IPS DF 6.9 (cell line): Measurements from ENCODE around the gene PIWIL1.

Experiments used
- DNase-seq: peaks from one replicate; pipeline ENCODE4 v3.0.0-alpha.2; 2013; ENCODE audit warnings: low read depth, low spot score
- H3K27ac ChIP-seq: one replicate; pipeline ENCODE4 v1.5.1; 2013; ENCODE audit warnings: low read length, control low read depth
- H3K27me3 ChIP-seq: 2 replicates; pipeline ENCODE4 v1.6.1; 2013; ENCODE audit warnings: mild to moderate bottlenecking, low read length; ENCODE audit not compliant: control insufficient read depth, insufficient read depth
- H3K36me3 ChIP-seq: 2 replicates; pipeline ENCODE4 v1.6.1; 2013; ENCODE audit warnings: low read length; ENCODE audit not compliant: control insufficient read depth, insufficient read depth
- H3K4me1 ChIP-seq: 2 replicates; pipeline ENCODE4 v1.6.1; 2013; ENCODE audit warnings: low read length; ENCODE audit not compliant: control insufficient read depth, insufficient read depth
- H3K4me3 ChIP-seq: 2 replicates; pipeline ENCODE4 v1.5.1; 2013; ENCODE audit warnings: mild to moderate bottlenecking, low read length
- H3K9me3 ChIP-seq: 2 replicates; pipeline ENCODE4 v1.6.1; 2013; ENCODE audit warnings: low read length, inconsistent platforms; ENCODE audit not compliant: control insufficient read depth, insufficient read depth
- WGBS: extraction: QIAGEN DNeasy Blood & Tissue Kit; methylation state at CpG from one replicate; pipeline ENCODE4 v1.1.7; 2013; ENCODE audit warnings: mixed read lengths, missing lambda C conversion rate; ENCODE audit not compliant: insufficient read length, insufficient coverage; 5-methylcytosine and 5-hydroxymethylcytosine counted together

The PIWIL1 gene

GRCh38 chr12:130307859-130308258 lies 29.8 kb upstream of the PIWIL1 start:
- DNase-seq: no peak
- no peak overlapping the region for H3K27ac ChIP-seq
- WGBS: no CpG with 5 or more reads among the region's 14 CpGs
- H3K4me1 ChIP-seq: no peaks in the 10 kb centered on the region
- H3K27me3 ChIP-seq: no peaks in the 10 kb centered on the region
- no peaks in the 10 kb centered on the region for H3K36me3 ChIP-seq
- H3K4me3 ChIP-seq: no peak overlapping the region
- H3K9me3 ChIP-seq: peaks cover 20% of the 10 kb centered on the region

DNA sequence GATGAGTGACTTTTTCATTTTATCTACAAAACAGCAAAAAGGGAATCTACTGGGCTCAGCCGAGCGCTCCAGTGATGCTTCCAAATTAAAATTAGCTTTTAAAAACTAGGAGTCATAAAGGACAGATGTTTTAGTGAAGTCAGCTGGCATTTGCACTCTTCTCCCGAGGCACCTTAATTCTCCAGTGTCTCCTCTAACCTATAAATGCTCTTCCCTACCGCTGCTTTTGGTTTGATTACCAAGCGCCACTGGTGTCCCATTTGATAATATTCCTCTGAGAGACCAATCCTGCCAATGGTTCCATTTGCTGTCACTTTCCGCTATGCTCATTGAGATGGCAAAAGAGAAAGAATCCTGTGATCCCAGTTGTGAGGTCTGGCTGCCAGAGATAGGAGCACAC lies 29.3 kb upstream of the PIWIL1 start:
- H3K9me3 ChIP-seq: peaks cover 22% of the 10 kb centered on the region
- no peak overlapping the region for H3K4me3 ChIP-seq
- H3K4me1 ChIP-seq: no peaks in the 10 kb centered on the region
- no peak for DNase-seq
- no peak overlapping the region for H3K27ac ChIP-seq
- no peaks in the 10 kb centered on the region for H3K36me3 ChIP-seq
- WGBS: no CpG with 5 or more reads among the region's 6 CpGs
- no peaks in the 10 kb centered on the region for H3K27me3 ChIP-seq

GRCh38 chr12:130316251-130316650 lies 21.4 kb upstream of the PIWIL1 start:
- H3K9me3 ChIP-seq: peaks cover 20% of the 10 kb centered on the region
- no CpG with 5 or more reads among the region's 3 CpGs for WGBS
- H3K4me3 ChIP-seq: no peak overlapping the region
- H3K27ac ChIP-seq: no peak overlapping the region
- no peaks in the 10 kb centered on the region for H3K4me1 ChIP-seq
- no peaks in the 10 kb centered on the region for H3K36me3 ChIP-seq
- no peak for DNase-seq
- H3K27me3 ChIP-seq: no peaks in the 10 kb centered on the region

GRCh38 chr12:130320536-130320935 lies 17.2 kb upstream of the PIWIL1 start:
- WGBS: no CpG with 5 or more reads among the region's 2 CpGs
- H3K9me3 ChIP-seq: peaks cover 13% of the 10 kb centered on the region

GRCh38 chr12:130322263-130322662 lies 15.4 kb upstream of the PIWIL1 start:
- H3K9me3 ChIP-seq: peaks cover 12% of the 10 kb centered on the region
- no peaks in the 10 kb centered on the region for H3K27me3 ChIP-seq
- no peaks in the 10 kb centered on the region for H3K36me3 ChIP-seq
- no peak for DNase-seq
- H3K27ac ChIP-seq: no peak overlapping the region
- WGBS: no CpG with 5 or more reads among the region's 3 CpGs
- H3K4me1 ChIP-seq: no peaks in the 10 kb centered on the region
- no peak overlapping the region for H3K4me3 ChIP-seq

More at GRCh38 chr12:130320536-130320935, 17.2 kb upstream of the PIWIL1 start:
- H3K36me3 ChIP-seq: no peaks in the 10 kb centered on the region
- H3K27ac ChIP-seq: no peak overlapping the region
- H3K4me3 ChIP-seq: no peak overlapping the region
- DNase-seq: no peak
- H3K27me3 ChIP-seq: no peaks in the 10 kb centered on the region
- H3K4me1 ChIP-seq: no peaks in the 10 kb centered on the region

DNA sequence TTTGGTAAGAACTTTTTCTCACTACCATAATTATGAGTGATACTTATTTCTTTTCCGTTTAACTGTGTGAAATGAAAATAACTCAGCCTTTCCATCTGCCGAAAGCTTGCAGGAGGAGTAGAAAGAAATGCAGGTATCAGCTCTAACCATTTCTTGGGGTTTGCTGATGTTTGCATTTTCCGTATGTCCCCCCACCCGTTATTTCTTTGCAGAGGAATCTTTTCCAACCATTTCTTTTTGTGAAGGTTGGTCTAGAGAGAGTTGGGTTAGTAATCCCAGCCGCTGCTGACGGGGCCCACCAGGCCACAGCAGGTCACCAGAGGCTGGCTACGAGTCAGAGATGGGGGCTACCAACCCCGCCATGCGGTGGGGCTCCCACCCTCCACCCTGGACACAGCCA lies 7.0 kb upstream of the PIWIL1 start:
- no peak overlapping the region for H3K27ac ChIP-seq
- no peak for DNase-seq
- no peaks in the 10 kb centered on the region for H3K36me3 ChIP-seq
- no peak overlapping the region for H3K4me3 ChIP-seq
- H3K27me3 ChIP-seq: no peaks in the 10 kb centered on the region
- no CpG with 5 or more reads among the region's 9 CpGs for WGBS
- H3K4me1 ChIP-seq: no peaks in the 10 kb centered on the region
- H3K9me3 ChIP-seq: peaks cover 18% of the 10 kb centered on the region

DNA sequence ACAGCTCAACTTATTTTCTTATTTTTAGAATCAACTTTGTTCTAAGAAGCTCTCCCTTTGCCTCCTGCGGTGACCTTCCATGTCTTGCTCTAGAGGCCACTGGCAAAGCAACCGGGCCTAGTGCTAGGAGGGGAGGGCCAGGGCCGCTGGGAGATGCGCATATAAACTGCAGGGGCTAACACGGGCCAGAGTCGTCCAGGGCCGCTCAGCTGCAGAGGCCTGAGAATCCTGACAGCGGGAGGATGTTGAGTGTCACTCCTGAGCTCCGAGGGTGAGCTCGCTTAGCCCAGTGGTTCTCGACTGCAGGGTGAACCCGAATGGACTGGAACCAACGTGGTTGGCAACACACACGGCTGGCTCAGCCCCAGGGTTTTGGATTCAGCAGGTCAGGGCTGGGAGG lies 6.5 kb upstream of the PIWIL1 start:
- Histone ChIP-seq H3K9me3 (peaks cover 18% of the 10 kb centered on the region), H3K4me1 (no peaks in the 10 kb centered on the region), H3K27ac (no peak overlapping the region), H3K36me3 (no peaks in the 10 kb centered on the region), H3K27me3 (no peaks in the 10 kb centered on the region), H3K4me3 (no peak overlapping the region)
- no CpG with 5 or more reads among the region's 14 CpGs for WGBS
- DNase-seq: no peak

DNA sequence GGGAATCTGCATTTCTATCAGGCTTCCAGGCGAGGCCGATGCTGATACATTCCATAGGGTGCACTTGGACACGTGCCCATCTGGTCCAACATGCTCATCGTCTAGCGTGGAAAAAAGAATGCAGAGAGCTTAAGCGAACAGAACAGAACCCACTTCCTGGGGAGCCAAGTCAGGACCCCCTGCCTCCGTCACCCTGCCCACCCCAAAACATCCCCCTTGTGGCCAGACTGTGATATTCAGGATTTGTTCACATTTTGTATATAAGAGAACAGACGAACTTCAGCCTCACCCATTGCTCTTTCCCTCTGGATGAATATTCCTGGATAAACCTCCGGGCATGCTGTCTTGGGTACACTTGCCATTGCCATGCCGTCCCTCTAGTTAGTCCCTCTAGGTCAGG lies 4.3 kb upstream of the PIWIL1 start:
- DNase-seq: no peak
- no peak overlapping the region for H3K4me3 ChIP-seq
- H3K27me3 ChIP-seq: no peaks in the 10 kb centered on the region
- no peaks in the 10 kb centered on the region for H3K4me1 ChIP-seq
- no peaks in the 10 kb centered on the region for H3K36me3 ChIP-seq
- H3K9me3 ChIP-seq: peaks cover 18% of the 10 kb centered on the region
- H3K27ac ChIP-seq: no peak overlapping the region
- WGBS: no CpG with 5 or more reads among the region's 10 CpGs

GRCh38 chr12:130334399-130334798 lies 3.3 kb upstream of the PIWIL1 start:
- no peaks in the 10 kb centered on the region; the same call in 1 of the 2 replicates for H3K4me1 ChIP-seq
- peaks cover 18% of the 10 kb centered on the region for H3K9me3 ChIP-seq
- DNase-seq: no peak
- no peaks in the 10 kb centered on the region for H3K36me3 ChIP-seq
- no peak overlapping the region for H3K27ac ChIP-seq
- 100% methylated on average over 3 of the region's 8 CpGs for WGBS
- no peaks in the 10 kb centered on the region for H3K27me3 ChIP-seq
- H3K4me3 ChIP-seq: no peak overlapping the region

- H3K27me3 ChIP-seq: no peaks in the 10 kb centered on the region
- no peak overlapping the region for H3K4me3 ChIP-seq
- H3K27ac ChIP-seq: no peak overlapping the region
- H3K36me3 ChIP-seq: no peaks in the 10 kb centered on the region
- no CpG with 5 or more reads among the region's 15 CpGs for WGBS
- DNase-seq: no peak
- H3K4me1 ChIP-seq: no peaks in the 10 kb centered on the region; the same call in 1 of the 2 replicates
- peaks cover 20% of the 10 kb centered on the region for H3K9me3 ChIP-seq
These were observed 2.8 kb upstream of the PIWIL1 start for GRCh38 chr12:130334937-130335336.

DNA sequence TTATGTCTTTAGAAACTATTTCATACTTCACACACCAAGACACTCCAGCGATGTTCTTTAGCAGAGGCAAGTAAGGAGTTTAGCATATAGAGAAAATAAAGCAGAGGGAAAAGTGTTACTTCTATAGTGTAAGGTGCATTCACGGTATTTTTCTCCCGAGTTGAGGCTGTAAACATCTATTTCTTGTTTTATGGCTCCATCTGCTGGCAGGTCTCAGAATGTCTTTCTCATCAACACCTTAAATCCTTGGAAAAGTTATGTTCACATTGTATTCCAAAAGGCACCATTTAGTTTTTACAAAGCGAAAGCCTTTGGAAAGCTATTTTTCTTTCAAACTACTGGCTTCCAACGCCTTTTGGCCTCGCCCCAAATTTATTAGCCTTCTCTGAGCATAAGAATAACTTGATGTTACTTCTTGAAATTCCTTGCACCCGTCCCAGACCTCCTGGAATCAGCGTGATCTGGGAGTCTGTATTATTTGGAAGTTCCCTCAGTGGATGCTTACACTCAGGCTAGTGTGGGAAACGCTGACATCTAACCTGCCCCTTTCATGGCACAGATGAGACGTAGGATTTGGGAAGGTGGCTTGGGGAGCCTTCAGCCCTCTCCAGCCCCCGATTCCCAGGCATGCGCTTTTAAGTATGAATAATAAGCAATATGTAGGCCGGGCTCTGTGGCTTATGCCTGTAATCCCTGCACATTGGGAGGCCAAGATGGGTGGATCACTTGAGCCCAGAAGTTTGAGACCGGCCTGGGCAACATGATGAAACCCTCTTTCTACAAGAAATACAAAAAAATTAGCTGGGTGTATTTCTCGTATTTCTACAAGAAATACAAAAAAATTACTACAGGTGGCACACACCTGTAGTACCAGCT lies 1.9 kb upstream of the PIWIL1 start:
- peak; percentile 7 for DNase-seq
- no peaks in the 10 kb centered on the region for H3K27me3 ChIP-seq
- H3K4me3 ChIP-seq: no peak overlapping the region
- peaks cover 20% of the 10 kb centered on the region for H3K9me3 ChIP-seq
- H3K4me1 ChIP-seq: no peaks in the 10 kb centered on the region; the same call in 1 of the 2 replicates
- H3K27ac ChIP-seq: no peak overlapping the region
- WGBS: no CpG with 5 or more reads among the region's 15 CpGs
- no peaks in the 10 kb centered on the region for H3K36me3 ChIP-seq
